Pancreas (tissue), 10 donors: ENCODE data around the gene ANKH. TPM values are rescaled to one million over a fixed set of nuclear protein-coding genes. Genes with fewer than 3 reads are reported as not detected.

ENCODE experiments used
- ATAC-seq, 4 donors: fragments of 200-7000 bp; cut with Tn5 transposase; one replicate each; pipeline versions ENCODE4 v1.8.0 to v1.9.1; 2020; ENCODE audit warnings: mild to moderate bottlenecking in 4 of 4, moderate library complexity in 4 of 4
- DNase-seq, 6 donors: peaks; one replicate each; pipeline ENCODE4 v3.0.0-alpha.2; 2020
- FAIRE-seq: peaks from 2 replicates; lab custom pipeline; 2012; peaks lifted over from hg19 to GRCh38; lab: Jason Lieb, UNC
- H3K27ac ChIP-seq, 4 donors: fragments of 200-600 bp; sonication (generic); 1 replicate in 3 of 4; 2 replicates in 1 of 4; pipeline versions ENCODE4 v1.5.0 to v1.8.0; 2020
- H3K27me3 ChIP-seq, 4 donors: fragments of 200-600 bp; one replicate each; pipeline ENCODE4 v1.8.0; 2021
- H3K36me3 ChIP-seq, 3 donors: fragments of 200-600 bp; sonication (generic) in 1 of 3; one replicate each; pipeline versions ENCODE4 v1.5.0 to v1.8.0; 2020 to 2021
- H3K4me1 ChIP-seq, 3 donors: fragments of 200-600 bp; one replicate each; pipeline ENCODE4 v1.8.0; 2021
- H3K4me3 ChIP-seq, 4 donors: fragments of 200-600 bp; sonication (generic) in 2 of 4; one replicate each; pipeline versions ENCODE4 v1.5.0 to v1.8.0; 2020 to 2021
- H3K9me3 ChIP-seq, 4 donors: fragments of 200-600 bp; one replicate each; pipeline ENCODE4 v1.8.0; 2021
- CTCF ChIP-seq, 4 donors: fragments of 200-600 bp; sonication (generic) in 3 of 4; IDR thresholded peaks; one replicate each; pipeline versions ENCODE4 v1.5.0 to v1.8.0; 2021; ENCODE audit warnings: antibody characterized with exemption in 4 of 4
- WGBS, 2 donors: extraction: QIAGEN DNeasy Blood & Tissue Kit; methylation state at CpG; one replicate each; pipeline ENCODE4 v1.1.7; 2013; 5-methylcytosine and 5-hydroxymethylcytosine counted together
- intact Hi-C, 3 donors: fragments of 100-400 bp; cut with DNase I; formaldehyde crosslinking; loops; one replicate each; pipeline versions ENCODE4 v1.11.1 to v1.14.2; 2022
- polyA plus RNA-seq, 2 donors: library from polyadenylated mRNA; stranded (reverse); fragments of 200-250 nt; gene quantifications; one replicate each; pipeline ENCODE4 v1.2.3, GENCODE V29; 2013
- total RNA-seq, 6 donors: library from RNA; stranded (reverse); fragmentation: NEBNext Ultra II Directional in 4 of 6; extraction: Animal tissue kit (Norgen Biotek cat#: 25700) in 4 of 6; gene quantifications; one replicate each; pipeline versions ENCODE4 v1.2.1 to v1.2.4, GENCODE V29; 2021 to 2023
- donor health status: healthy with polysubstance abuse.
- donor health status: DM: no; HTN: no; CAD: no; lungs with moderate emphysema.
- donor health status: DM: no; HTN: no; CAD: no.
- donor health status: control.
- donor health status: control.
- donor health status: Bipolar disorder and iron deficiency.
- donor health status: DM: yes; HTN: yes; CAD: no.
- donor health status: DM: no; HTN: no; CAD: no.
- donor health status: DM: no; HTN: no; CAD: no.
- donor health status: DM: yes; HTN: yes; CAD: no.

Gene ANKH
- total and polyA plus RNA-seq, 8 donors: 11.8 to 48.6 (median 37.7) TPM

GRCh38 chr5:14771972-14772371, 99.6 kb downstream of the ANKH start:
- WGBS, 2 donors: 90 to 92% methylated on average over 3 of the region's 3 CpGs
- Histone ChIP-seq H3K27me3 (no peaks in the 10 kb centered on the region), H3K36me3 (no peaks in the 10 kb centered on the region), H3K4me3 (no peak overlapping the region), H3K9me3 (no peaks in the 10 kb centered on the region), H3K27ac (no peak overlapping the region), H3K4me1 (peaks cover 0 to 3% (median 0%) of the 10 kb centered on the region in 3 donors)
- FAIRE-seq: no peak
- ATAC-seq: no peak
- no peak for TF ChIP-seq CTCF (IDR thresholded peaks at IDR 0.05)
- intact Hi-C loops: no loop called here
- no peak for DNase-seq

- 97 to 100% methylated on average over 3 of the region's 3 CpGs for WGBS, 2 donors
- no peak for ATAC-seq
- no peak for DNase-seq
- Histone ChIP-seq H3K27ac (no peak overlapping the region), H3K9me3 (no peaks in the 10 kb centered on the region), H3K36me3 (no peaks in the 10 kb centered on the region), H3K4me1 (peaks cover 0 to 3% (median 0%) of the 10 kb centered on the region in 3 donors), H3K4me3 (no peak overlapping the region), H3K27me3 (no peaks in the 10 kb centered on the region)
- intact Hi-C loops: no loop called here
- FAIRE-seq: no peak
- TF ChIP-seq CTCF (IDR thresholded peaks at IDR 0.05): no peak
Measured at GRCh38 chr5:14771189-14771588, 100.4 kb downstream of the ANKH start.

GRCh38 chr5:14768508-14769365, 102.8 kb downstream of the ANKH start:
- FAIRE-seq (no peak), ATAC-seq (peak in 1 of 4 donors; percentile 25), DNase-seq (no peak)
- intact Hi-C loops: no loop called here
- Histone ChIP-seq H3K27ac (no peak overlapping the region), H3K9me3 (no peaks in the 10 kb centered on the region), H3K4me3 (no peak overlapping the region), H3K4me1 (no peaks in the 10 kb centered on the region), H3K27me3 (no peaks in the 10 kb centered on the region), H3K36me3 (no peaks in the 10 kb centered on the region)
- WGBS, 2 donors: 88 to 92% methylated on average over 17 of the region's 17 CpGs
- no peak for TF ChIP-seq CTCF (IDR thresholded peaks at IDR 0.05)

GRCh38 chr5:14767735-14768507, 103.7 kb downstream of the ANKH start:
- FAIRE-seq: no peak
- H3K9me3 ChIP-seq: no peaks in the 10 kb centered on the region

More at GRCh38 chr5:14767735-14768507, 103.7 kb downstream of the ANKH start:
- intact Hi-C loops: no loop called here
- H3K27ac ChIP-seq: no peak overlapping the region
- ATAC-seq (peak in 2 of 4 donors; percentile 30 to 38), DNase-seq (no peak)
- no peaks in the 10 kb centered on the region for H3K36me3 ChIP-seq
- no peaks in the 10 kb centered on the region for H3K27me3 ChIP-seq
- H3K4me3 ChIP-seq: no peak overlapping the region
- WGBS, 2 donors: 44 to 57% methylated on average over 8 of the region's 8 CpGs
- TF ChIP-seq CTCF (IDR thresholded peaks at IDR 0.05): no peak
- H3K4me1 ChIP-seq: no peaks in the 10 kb centered on the region
